ENCODE data around the gene COL4A3.
"Not testable (repeated sequence)": the region's sequence is repeated elsewhere in the genome, so short reads cannot be mapped to it uniquely, and the experiment has no call there.

Gene COL4A3

GRCh38 chr2:227201771-227202170 lies 37.3 kb downstream of the COL4A3 start:
- no peak overlapping the region for H3K27ac ChIP-seq (ENCODE audit: low read depth, low read length)

GRCh38 chr2:227204452-227204851 lies 40.0 kb downstream of the COL4A3 start:
- Histone ChIP-seq H3K4me1 (ENCODE audit: control insufficient read depth in 1 of 2, insufficient read depth in 2 of 2, low read length in 2 of 2) (no peaks in the 10 kb centered on the region), H3K4me3 (ENCODE audit: low read depth in 1 of 2, low read length in 2 of 2) (no peak overlapping the region), H3K9ac (ENCODE audit: low read depth in 1 of 2, low read length in 2 of 2) (no peak overlapping the region), H3K9me3 (ENCODE audit: control insufficient read depth in 1 of 2, low read length in 2 of 2) (no peaks in the 10 kb centered on the region), H3K36me3 (ENCODE audit: control insufficient read depth in 1 of 2, insufficient read depth in 2 of 2, low read length in 2 of 2) (no peaks in the 10 kb centered on the region), H3K27ac (ENCODE audit: low read depth, low read length) (no peak overlapping the region), H3K27me3 (ENCODE audit: control insufficient read depth in 1 of 2, insufficient read depth in 2 of 2, low read length in 2 of 2) (no peaks in the 10 kb centered on the region)

More at GRCh38 chr2:227201771-227202170, 37.3 kb downstream of the COL4A3 start:
- no peaks in the 10 kb centered on the region for H3K27me3 ChIP-seq (ENCODE audit: control insufficient read depth in 1 of 2, insufficient read depth in 2 of 2, low read length in 2 of 2)
- no peaks in the 10 kb centered on the region for H3K9me3 ChIP-seq (ENCODE audit: control insufficient read depth in 1 of 2, low read length in 2 of 2)
- no peaks in the 10 kb centered on the region for H3K36me3 ChIP-seq (ENCODE audit: control insufficient read depth in 1 of 2, insufficient read depth in 2 of 2, low read length in 2 of 2)
- H3K4me1 ChIP-seq (ENCODE audit: control insufficient read depth in 1 of 2, insufficient read depth in 2 of 2, low read length in 2 of 2): no peaks in the 10 kb centered on the region
- no peak overlapping the region for H3K4me3 ChIP-seq (ENCODE audit: low read depth in 1 of 2, low read length in 2 of 2)
- no peak overlapping the region for H3K9ac ChIP-seq (ENCODE audit: low read depth in 1 of 2, low read length in 2 of 2)

- Histone ChIP-seq H3K9ac (ENCODE audit: low read depth in 1 of 2, low read length in 2 of 2) (no peak overlapping the region), H3K4me1 (ENCODE audit: control insufficient read depth in 1 of 2, insufficient read depth in 2 of 2, low read length in 2 of 2) (no peaks in the 10 kb centered on the region), H3K27ac (ENCODE audit: low read depth, low read length) (no peak overlapping the region), H3K9me3 (ENCODE audit: control insufficient read depth in 1 of 2, low read length in 2 of 2) (no peaks in the 10 kb centered on the region), H3K4me3 (ENCODE audit: low read depth in 1 of 2, low read length in 2 of 2) (no peak overlapping the region), H3K27me3 (ENCODE audit: control insufficient read depth in 1 of 2, insufficient read depth in 2 of 2, low read length in 2 of 2) (no peaks in the 10 kb centered on the region), H3K36me3 (ENCODE audit: control insufficient read depth in 1 of 2, insufficient read depth in 2 of 2, low read length in 2 of 2) (no peaks in the 10 kb centered on the region)
Observed at GRCh38 chr2:227205701-227206100, 41.3 kb downstream of the COL4A3 start.

GRCh38 chr2:227206406-227206805 lies 42.0 kb downstream of the COL4A3 start:
- Histone ChIP-seq H3K27me3 (ENCODE audit: control insufficient read depth in 1 of 2, insufficient read depth in 2 of 2, low read length in 2 of 2) (no peaks in the 10 kb centered on the region), H3K9me3 (ENCODE audit: control insufficient read depth in 1 of 2, low read length in 2 of 2) (no peaks in the 10 kb centered on the region), H3K4me3 (ENCODE audit: low read depth in 1 of 2, low read length in 2 of 2) (no peak overlapping the region), H3K27ac (ENCODE audit: low read depth, low read length) (no peak overlapping the region), H3K9ac (ENCODE audit: low read depth in 1 of 2, low read length in 2 of 2) (no peak overlapping the region), H3K36me3 (ENCODE audit: control insufficient read depth in 1 of 2, insufficient read depth in 2 of 2, low read length in 2 of 2) (no peaks in the 10 kb centered on the region), H3K4me1 (ENCODE audit: control insufficient read depth in 1 of 2, insufficient read depth in 2 of 2, low read length in 2 of 2) (no peaks in the 10 kb centered on the region)

- H3K36me3 ChIP-seq (ENCODE audit: control insufficient read depth in 1 of 2, insufficient read depth in 2 of 2, low read length in 2 of 2): no peaks in the 10 kb centered on the region
Observed at GRCh38 chr2:227207573-227207972, 43.1 kb downstream of the COL4A3 start.

GRCh38 chr2:227214622-227215041 lies 50.2 kb downstream of the COL4A3 start:
- H3K27ac ChIP-seq (ENCODE audit: low read depth, low read length): no peak overlapping the region
- H3K4me1 ChIP-seq (ENCODE audit: control insufficient read depth in 1 of 2, insufficient read depth in 2 of 2, low read length in 2 of 2): no peaks in the 10 kb centered on the region
- H3K36me3 ChIP-seq (ENCODE audit: control insufficient read depth in 1 of 2, insufficient read depth in 2 of 2, low read length in 2 of 2): no peaks in the 10 kb centered on the region
- no peaks in the 10 kb centered on the region for H3K9me3 ChIP-seq (ENCODE audit: control insufficient read depth in 1 of 2, low read length in 2 of 2)
- H3K4me3 ChIP-seq (ENCODE audit: low read depth in 1 of 2, low read length in 2 of 2): no peak overlapping the region
- H3K9ac ChIP-seq (ENCODE audit: low read depth in 1 of 2, low read length in 2 of 2): no peak overlapping the region
- H3K27me3 ChIP-seq (ENCODE audit: control insufficient read depth in 1 of 2, insufficient read depth in 2 of 2, low read length in 2 of 2): no peaks in the 10 kb centered on the region

More at GRCh38 chr2:227207573-227207972, 43.1 kb downstream of the COL4A3 start:
- no peak overlapping the region for H3K27ac ChIP-seq (ENCODE audit: low read depth, low read length)
- no peaks in the 10 kb centered on the region for H3K4me1 ChIP-seq (ENCODE audit: control insufficient read depth in 1 of 2, insufficient read depth in 2 of 2, low read length in 2 of 2)
- no peaks in the 10 kb centered on the region for H3K27me3 ChIP-seq (ENCODE audit: control insufficient read depth in 1 of 2, insufficient read depth in 2 of 2, low read length in 2 of 2)
- no peaks in the 10 kb centered on the region for H3K9me3 ChIP-seq (ENCODE audit: control insufficient read depth in 1 of 2, low read length in 2 of 2)
- no peak overlapping the region for H3K9ac ChIP-seq (ENCODE audit: low read depth in 1 of 2, low read length in 2 of 2)
- no peak overlapping the region for H3K4me3 ChIP-seq (ENCODE audit: low read depth in 1 of 2, low read length in 2 of 2)

GRCh38 chr2:227219312-227220105 lies 55.1 kb downstream of the COL4A3 start:
- Histone ChIP-seq H3K9me3 (ENCODE audit: control insufficient read depth in 1 of 2, low read length in 2 of 2) (no peaks in the 10 kb centered on the region), H3K36me3 (ENCODE audit: control insufficient read depth in 1 of 2, insufficient read depth in 2 of 2, low read length in 2 of 2) (no peaks in the 10 kb centered on the region), H3K27ac (ENCODE audit: low read depth, low read length) (no peak overlapping the region), H3K27me3 (ENCODE audit: control insufficient read depth in 1 of 2, insufficient read depth in 2 of 2, low read length in 2 of 2) (no peaks in the 10 kb centered on the region), H3K4me3 (ENCODE audit: low read depth in 1 of 2, low read length in 2 of 2) (no peak overlapping the region), H3K4me1 (ENCODE audit: control insufficient read depth in 1 of 2, insufficient read depth in 2 of 2, low read length in 2 of 2) (no peaks in the 10 kb centered on the region), H3K9ac (ENCODE audit: low read depth in 1 of 2, low read length in 2 of 2) (no peak overlapping the region)

- Histone ChIP-seq H3K9me3 (ENCODE audit: control insufficient read depth in 1 of 2, low read length in 2 of 2) (no peaks in the 10 kb centered on the region), H3K4me1 (ENCODE audit: control insufficient read depth in 1 of 2, insufficient read depth in 2 of 2, low read length in 2 of 2) (no peaks in the 10 kb centered on the region), H3K27ac (ENCODE audit: low read depth, low read length) (no peak overlapping the region), H3K4me3 (ENCODE audit: low read depth in 1 of 2, low read length in 2 of 2) (no peak overlapping the region), H3K36me3 (ENCODE audit: control insufficient read depth in 1 of 2, insufficient read depth in 2 of 2, low read length in 2 of 2) (no peaks in the 10 kb centered on the region), H3K27me3 (ENCODE audit: control insufficient read depth in 1 of 2, insufficient read depth in 2 of 2, low read length in 2 of 2) (no peaks in the 10 kb centered on the region), H3K9ac (ENCODE audit: low read depth in 1 of 2, low read length in 2 of 2) (no peak overlapping the region)
Observed at GRCh38 chr2:227221120-227221519, 56.7 kb downstream of the COL4A3 start.

GRCh38 chr2:227222292-227222691 lies 57.9 kb downstream of the COL4A3 start:
- Histone ChIP-seq H3K9me3 (ENCODE audit: control insufficient read depth in 1 of 2, low read length in 2 of 2) (no peaks in the 10 kb centered on the region), H3K4me1 (ENCODE audit: control insufficient read depth in 1 of 2, insufficient read depth in 2 of 2, low read length in 2 of 2) (no peaks in the 10 kb centered on the region), H3K4me3 (ENCODE audit: low read depth in 1 of 2, low read length in 2 of 2) (no peak overlapping the region), H3K36me3 (ENCODE audit: control insufficient read depth in 1 of 2, insufficient read depth in 2 of 2, low read length in 2 of 2) (no peaks in the 10 kb centered on the region), H3K9ac (ENCODE audit: low read depth in 1 of 2, low read length in 2 of 2) (no peak overlapping the region), H3K27me3 (ENCODE audit: control insufficient read depth in 1 of 2, insufficient read depth in 2 of 2, low read length in 2 of 2) (no peaks in the 10 kb centered on the region), H3K27ac (ENCODE audit: low read depth, low read length) (no peak overlapping the region)

GRCh38 chr2:227225641-227226040 lies 61.2 kb downstream of the COL4A3 start:
- H3K4me1 ChIP-seq (ENCODE audit: control insufficient read depth in 1 of 2, insufficient read depth in 2 of 2, low read length in 2 of 2); H3K9ac ChIP-seq (ENCODE audit: low read depth in 1 of 2, low read length in 2 of 2); H3K27me3 ChIP-seq (ENCODE audit: control insufficient read depth in 1 of 2, insufficient read depth in 2 of 2, low read length in 2 of 2); H3K36me3 ChIP-seq (ENCODE audit: control insufficient read depth in 1 of 2, insufficient read depth in 2 of 2, low read length in 2 of 2); H3K27ac ChIP-seq (ENCODE audit: low read depth, low read length); H3K4me3 ChIP-seq (ENCODE audit: low read depth in 1 of 2, low read length in 2 of 2); H3K9me3 ChIP-seq (ENCODE audit: control insufficient read depth in 1 of 2, low read length in 2 of 2): not testable (repeated sequence)

All from duodenal mucosa (tissue), 2 donors.